Tibial nerve (tissue), 4 donors: ENCODE data around the gene FGA. TPM values are rescaled to one million over a fixed set of nuclear protein-coding genes. Genes with fewer than 3 reads are reported as not detected.
A peak's percentile ranks its signal among the peaks of the same experiment; 100 is the strongest.

ENCODE experiments used
- DNase-seq, 2 donors: peaks; one replicate each; pipeline ENCODE4 v3.0.0-alpha.2; 2019; ENCODE audit warnings: low spot score in 2 of 2
- H3K27ac ChIP-seq, 4 donors: fragments of 200-600 bp; sonication (generic) in 3 of 4; one replicate each; pipeline ENCODE4 v1.5.1; 2017 to 2019; ENCODE audit warnings: mild to moderate bottlenecking in 1 of 4
- H3K27me3 ChIP-seq, 2 donors: fragments of 200-600 bp; sonication (generic) in 1 of 2; one replicate each; pipeline versions ENCODE4 v1.5.1 to v1.6.0; 2017 to 2019
- H3K36me3 ChIP-seq, 3 donors: fragments of 200-600 bp; sonication (generic); one replicate each; pipeline ENCODE4 v1.5.1; 2018 to 2019
- H3K4me1 ChIP-seq, 4 donors: fragments of 200-600 bp; sonication (generic) in 3 of 4; one replicate each; pipeline ENCODE4 v1.5.1; 2017 to 2019
- H3K4me3 ChIP-seq, 4 donors: fragments of 200-600 bp; sonication (generic) in 3 of 4; one replicate each; pipeline ENCODE4 v1.5.1; 2017 to 2019; ENCODE audit warnings: mild to moderate bottlenecking in 1 of 4, moderate library complexity in 1 of 4
- H3K9me3 ChIP-seq, 4 donors: fragments of 200-600 bp; sonication (generic) in 3 of 4; one replicate each; pipeline ENCODE4 v1.5.1; 2017 to 2019
- EP300 ChIP-seq, 2 donors: sonication (generic); formaldehyde crosslinking; IDR thresholded peaks; one replicate each; pipeline ENCODE4 v1.6.1; 2017; ENCODE audit warnings: antibody characterized with exemption in 2 of 2, mild to moderate bottlenecking in 1 of 2
- POLR2A ChIP-seq, 2 donors: fragments of 450-650 bp; IDR thresholded peaks; one replicate each; pipeline ENCODE4 v1.6.1; 2017; ENCODE audit warnings: antibody characterized with exemption in 2 of 2, mild to moderate bottlenecking in 2 of 2, moderate library complexity in 2 of 2
- WGBS, 2 donors: methylation state at CpG; one replicate each; pipeline ENCODE4 v1.1.5; 2018; 5-methylcytosine and 5-hydroxymethylcytosine counted together
- total RNA-seq, 4 donors: library from RNA; depleted of rRNA; stranded (reverse); fragments of >200 nt; gene quantifications; one replicate each; pipeline ENCODE4 v1.1.0, GENCODE V29; 2016
- TF ChIP-seq, protein P1 (sequence below), 5 experiments: fragments of 200-600 bp in 3 of 5; fragments of 450-650 bp in 2 of 5; sonication (generic) in 3 of 5; IDR thresholded peaks; one replicate each; pipeline ENCODE4 v1.5.1; 2016 to 2019; ENCODE audit warnings: antibody characterized with exemption in 5 of 5, mild to moderate bottlenecking in 3 of 5, moderate library complexity in 2 of 5

Gene FGA
- 1 to 10 TPM in 1 of 4 donors, not detected in 3; 7.2 TPM for total RNA-seq

DNA sequence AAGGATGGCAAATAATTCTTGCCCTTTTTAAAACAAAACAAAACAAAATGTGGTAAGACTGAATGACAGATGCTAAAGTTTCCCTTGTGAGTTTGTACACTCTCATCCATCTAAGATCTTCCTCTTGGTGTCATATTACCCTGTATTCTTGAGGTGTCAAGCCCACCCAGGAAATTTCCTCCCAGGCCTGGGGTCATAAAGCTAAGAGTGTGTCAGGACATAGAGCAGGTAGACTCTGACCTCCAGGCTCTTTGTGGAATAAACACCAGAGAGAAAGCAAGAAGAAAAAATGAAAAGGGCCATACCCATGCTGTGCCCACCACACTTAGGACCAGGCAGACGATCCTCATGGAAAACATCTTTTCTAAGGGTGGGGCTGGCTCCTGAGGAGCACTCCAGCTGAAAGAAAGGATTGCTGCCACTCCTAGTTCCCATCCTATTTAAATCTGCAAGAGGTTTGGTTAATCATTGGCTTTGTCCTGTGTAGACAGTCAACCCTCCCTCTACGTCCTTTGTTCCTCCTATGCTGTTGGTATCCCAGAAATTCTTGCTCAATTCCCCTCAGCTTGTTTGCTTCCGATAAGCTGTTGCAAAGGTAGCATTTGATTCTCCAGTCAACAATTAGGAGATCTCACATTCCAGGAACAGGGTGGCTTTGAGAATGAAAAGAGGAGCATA is at the start of gene FGA:
FGA (minus strand) TSS at position 414 of the 678 bp plus-strand sequence; CDS start at position 359, 55 bp downstream.
- no peaks in the 10 kb centered on the region for H3K27me3 ChIP-seq
- WGBS, 2 donors, result 59 to 68% methylated on average over 3 of the region's 3 CpGs
- H3K4me3 ChIP-seq, result no peak within 1 kb of the TSS
- TF ChIP-seq, protein P1, sequence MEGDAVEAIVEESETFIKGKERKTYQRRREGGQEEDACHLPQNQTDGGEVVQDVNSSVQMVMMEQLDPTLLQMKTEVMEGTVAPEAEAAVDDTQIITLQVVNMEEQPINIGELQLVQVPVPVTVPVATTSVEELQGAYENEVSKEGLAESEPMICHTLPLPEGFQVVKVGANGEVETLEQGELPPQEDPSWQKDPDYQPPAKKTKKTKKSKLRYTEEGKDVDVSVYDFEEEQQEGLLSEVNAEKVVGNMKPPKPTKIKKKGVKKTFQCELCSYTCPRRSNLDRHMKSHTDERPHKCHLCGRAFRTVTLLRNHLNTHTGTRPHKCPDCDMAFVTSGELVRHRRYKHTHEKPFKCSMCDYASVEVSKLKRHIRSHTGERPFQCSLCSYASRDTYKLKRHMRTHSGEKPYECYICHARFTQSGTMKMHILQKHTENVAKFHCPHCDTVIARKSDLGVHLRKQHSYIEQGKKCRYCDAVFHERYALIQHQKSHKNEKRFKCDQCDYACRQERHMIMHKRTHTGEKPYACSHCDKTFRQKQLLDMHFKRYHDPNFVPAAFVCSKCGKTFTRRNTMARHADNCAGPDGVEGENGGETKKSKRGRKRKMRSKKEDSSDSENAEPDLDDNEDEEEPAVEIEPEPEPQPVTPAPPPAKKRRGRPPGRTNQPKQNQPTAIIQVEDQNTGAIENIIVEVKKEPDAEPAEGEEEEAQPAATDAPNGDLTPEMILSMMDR (IDR thresholded peaks at IDR 0.05), result no peak
- H3K36me3 ChIP-seq, result no peaks in the 10 kb centered on the region
- no peaks in the 10 kb centered on the region for H3K4me1 ChIP-seq
- DNase-seq, result no peak
- H3K27ac ChIP-seq, result no peak within 1 kb of the TSS
- H3K9me3 ChIP-seq, result no peaks in the 10 kb centered on the region

DNA sequence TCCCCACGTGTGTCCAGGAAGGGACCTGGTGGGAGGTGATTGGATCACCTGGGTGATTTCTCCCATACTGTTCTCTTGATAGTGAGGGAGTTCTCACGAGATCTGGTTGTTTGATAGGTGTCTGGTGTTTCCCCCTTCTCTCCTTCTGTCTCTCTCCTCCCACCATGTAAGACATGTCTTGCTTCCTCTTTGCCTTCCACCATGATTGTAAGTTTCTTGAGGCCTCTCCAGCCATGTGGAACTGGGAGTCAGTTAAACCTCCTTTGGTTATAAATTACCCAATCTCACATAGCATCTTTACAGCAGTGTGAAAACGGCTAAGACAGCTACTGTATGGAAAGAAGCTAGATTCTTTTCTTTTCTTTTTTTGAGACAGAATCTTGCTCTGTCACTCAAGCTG is 43.5 kb upstream of the FGA start:
- TF ChIP-seq, protein P1 (IDR thresholded peaks at IDR 0.05), result no peak
- TF ChIP-seq EP300 (IDR thresholded peaks at IDR 0.05) (no peak), POLR2A (IDR thresholded peaks at IDR 0.05) (no peak)
- Histone ChIP-seq H3K4me3 (no peak overlapping the region), H3K27me3 (peaks cover 0 to 6% of the 10 kb centered on the region in 2 donors), H3K36me3 (no peaks in the 10 kb centered on the region), H3K27ac (no peak overlapping the region), H3K4me1 (no peaks in the 10 kb centered on the region), H3K9me3 (no peaks in the 10 kb centered on the region)
- 72 to 81% methylated on average over 3 of the region's 3 CpGs for WGBS, 2 donors
- DNase-seq, result no peak

DNA sequence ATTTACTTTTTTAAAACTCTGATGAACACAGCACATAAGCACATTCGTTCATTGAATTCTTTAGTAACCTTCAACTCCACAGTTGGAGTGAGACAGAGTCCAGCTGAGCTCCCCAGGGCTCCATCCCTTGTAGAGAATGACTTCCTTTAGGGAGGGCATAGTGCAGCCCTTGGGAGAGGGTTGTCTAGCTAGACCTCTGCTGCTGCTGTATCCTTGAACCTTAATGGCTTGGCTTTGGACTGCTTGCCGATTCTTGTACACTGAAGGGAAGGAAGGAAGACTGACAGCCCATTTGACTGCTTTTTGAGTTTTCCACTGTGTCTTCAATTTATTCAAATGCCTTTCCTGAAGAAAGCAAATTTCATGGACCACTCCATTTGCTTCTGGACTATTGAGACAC is 41.3 kb upstream of the FGA start:
- Histone ChIP-seq H3K27me3 (peaks cover 0 to 6% of the 10 kb centered on the region in 2 donors), H3K9me3 (no peaks in the 10 kb centered on the region), H3K4me1 (peaks cover 0 to 6% (median 2%) of the 10 kb centered on the region in 4 donors), H3K36me3 (no peaks in the 10 kb centered on the region), H3K4me3 (no peak overlapping the region), H3K27ac (no peak overlapping the region)
- no peak for DNase-seq
- TF ChIP-seq, protein P1 (IDR thresholded peaks at IDR 0.05), result no peak
- TF ChIP-seq EP300 (IDR thresholded peaks at IDR 0.05) (no peak), POLR2A (IDR thresholded peaks at IDR 0.05) (no peak)
- 50 to 53% methylated on average over 2 of the region's 2 CpGs for WGBS, 2 donors

DNA sequence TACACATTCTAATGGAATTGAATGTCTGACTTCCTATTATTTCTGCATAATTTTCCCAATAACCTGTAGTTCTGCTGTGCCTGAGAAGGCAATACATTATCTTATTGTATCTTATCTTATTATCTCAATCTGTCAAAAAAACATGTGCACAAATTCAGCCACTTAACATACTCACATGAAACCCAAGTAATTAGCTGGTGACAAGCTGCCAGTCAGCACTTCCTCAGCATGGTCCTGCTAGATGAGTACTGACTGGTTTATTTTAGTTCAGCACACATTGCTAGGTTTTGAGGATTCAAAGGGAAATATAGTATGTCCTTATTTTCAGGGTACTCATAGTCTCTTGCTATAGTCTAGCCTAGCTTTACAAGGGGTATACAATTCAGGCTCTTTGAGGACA is 39.8 kb upstream of the FGA start:
- Histone ChIP-seq H3K27ac (no peak overlapping the region), H3K4me1 (peaks cover 0 to 10% (median 5%) of the 10 kb centered on the region in 4 donors), H3K27me3 (peaks cover 0 to 6% of the 10 kb centered on the region in 2 donors), H3K9me3 (no peaks in the 10 kb centered on the region), H3K36me3 (no peaks in the 10 kb centered on the region), H3K4me3 (no peak overlapping the region)
- TF ChIP-seq POLR2A (IDR thresholded peaks at IDR 0.05), result no peak
- TF ChIP-seq, protein P1 (IDR thresholded peaks at IDR 0.05), result no peak
- no peak for TF ChIP-seq EP300 (IDR thresholded peaks at IDR 0.05)
- DNase-seq, result no peak

DNA sequence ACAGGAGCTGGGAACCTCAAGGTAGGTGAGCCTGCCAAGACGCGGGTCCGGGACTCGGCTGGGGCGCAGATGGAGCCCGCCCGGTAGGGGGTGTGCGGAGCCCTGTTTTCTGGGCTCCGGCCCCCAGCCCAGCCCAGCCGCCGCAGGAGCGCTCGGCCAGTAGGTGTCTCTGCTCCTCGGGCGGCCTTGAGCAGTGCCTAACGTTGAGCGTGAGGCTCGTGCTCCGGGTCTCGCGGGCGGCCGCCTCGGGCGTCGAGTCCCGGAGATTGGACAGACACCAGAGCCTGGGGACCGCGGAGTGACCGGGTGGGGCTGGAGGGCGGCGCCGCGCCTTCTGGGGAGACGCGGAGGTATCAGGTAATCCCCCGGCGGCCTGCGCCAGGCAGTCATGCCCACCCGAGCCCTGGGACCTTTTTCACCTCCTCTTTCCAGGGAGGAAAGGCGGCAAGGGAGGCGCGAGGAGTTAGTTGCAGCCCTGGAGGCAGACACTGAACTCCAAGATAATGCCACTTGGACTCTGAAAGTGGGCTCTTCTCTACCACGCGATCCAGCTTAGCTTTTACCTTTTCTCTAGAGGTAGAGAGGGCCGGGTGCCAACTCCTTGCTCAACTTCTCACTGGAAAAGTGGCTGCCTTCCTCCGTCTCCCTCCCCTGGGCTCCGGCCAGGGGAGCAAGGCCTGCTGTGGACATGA is 36.4 kb upstream of the FGA start:
- Histone ChIP-seq H3K4me3 (peak overlapping the region; percentile 22 to 46 (median 36)), H3K27ac (no peak overlapping the region), H3K36me3 (no peaks in the 10 kb centered on the region), H3K27me3 (no peaks in the 10 kb centered on the region), H3K4me1 (peaks cover 0 to 10% (median 5%) of the 10 kb centered on the region in 4 donors), H3K9me3 (no peaks in the 10 kb centered on the region)
- WGBS, 2 donors, result 9 to 15% methylated on average over 22 to 35 of the region's 48 CpGs
- peak in 1 of 2 donors; percentile 7 for DNase-seq
- TF ChIP-seq EP300 (IDR thresholded peaks at IDR 0.05), result no peak
- TF ChIP-seq, protein P1 (IDR thresholded peaks at IDR 0.05), result peak; percentile 14 to 66 (median 49)
